Umbilical cord (tissue), 2 donors: ENCODE measurements around the gene ITSN1. TPM values are rescaled to one million over a fixed set of nuclear protein-coding genes. Genes with fewer than 3 reads are reported as not detected.

Experiments
- DNase-seq: peaks from one replicate; pipeline ENCODE4 v3.0.0-alpha.2; 2015; ENCODE audit warnings: low spot score
- total RNA-seq: library from RNA; depleted of rRNA; stranded (reverse); fragments of >200 nt; gene quantifications from one replicate; pipeline ENCODE4 v1.2.3, GENCODE V29; 2014; ENCODE audit warnings: low replicate concordance; ENCODE audit not compliant: insufficient read depth

ITSN1 gene
- total RNA-seq, 1 donor from 2014 or later = 235 TPM

DNA sequence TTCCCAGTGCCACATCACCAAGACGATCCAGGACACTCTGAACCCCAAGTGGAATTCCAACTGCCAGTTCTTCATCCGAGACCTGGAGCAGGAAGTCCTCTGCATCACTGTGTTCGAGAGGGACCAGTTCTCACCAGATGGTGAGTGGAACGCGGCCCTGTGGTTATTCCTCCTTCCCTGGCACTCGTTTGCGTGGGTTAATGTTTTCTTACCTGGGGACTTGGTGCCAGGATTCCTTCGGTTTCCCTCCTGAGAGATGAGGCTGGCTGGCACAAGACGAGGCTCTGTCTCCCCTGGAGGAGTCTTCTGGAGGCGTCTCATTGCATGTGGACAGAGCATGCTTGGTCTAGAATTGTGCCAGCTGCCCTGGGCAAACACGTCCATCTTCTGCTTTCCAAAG, 244.0 kb downstream of the ITSN1 start:
- no peak for DNase-seq

DNA sequence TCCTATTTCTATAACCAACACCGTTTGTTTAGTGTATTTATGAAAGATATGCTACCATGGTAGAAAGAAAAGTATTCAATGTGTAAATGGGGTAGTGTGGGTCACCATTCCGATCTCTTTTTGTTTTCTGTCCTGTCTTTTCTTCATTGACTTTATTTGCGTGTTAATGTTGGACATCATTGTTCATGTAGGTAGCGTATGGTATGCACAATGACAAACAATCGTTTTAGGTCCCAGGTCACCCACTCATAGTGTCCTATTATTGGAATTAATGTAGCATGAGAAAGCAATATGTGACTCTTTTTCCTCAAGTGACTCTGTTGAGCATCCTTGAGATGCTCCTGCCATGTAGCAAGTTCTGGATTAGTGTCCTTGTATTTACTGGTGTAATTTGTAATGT, 247.9 kb downstream of the ITSN1 start:
- no peak for DNase-seq

DNA sequence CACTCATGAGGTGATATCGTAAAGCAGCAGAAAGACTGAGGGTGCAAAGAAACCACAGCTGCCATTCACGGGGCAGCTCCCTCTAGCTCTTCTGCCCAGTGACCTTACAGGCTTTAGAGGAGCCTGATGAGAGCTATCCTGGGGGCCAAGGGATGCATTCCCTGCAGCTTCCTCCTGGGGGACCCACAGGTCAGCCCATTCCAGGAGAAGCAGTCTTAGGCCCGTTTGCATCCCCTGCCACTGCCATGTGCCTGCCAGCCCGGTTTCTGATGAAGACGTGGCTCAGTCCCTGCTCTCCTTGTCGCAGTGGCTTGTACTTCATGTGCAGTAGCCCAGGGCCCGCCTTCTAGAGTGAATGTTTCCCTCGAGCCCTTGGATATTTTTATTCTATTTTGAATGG, 250.6 kb downstream of the ITSN1 start:
- no peak for DNase-seq

DNA sequence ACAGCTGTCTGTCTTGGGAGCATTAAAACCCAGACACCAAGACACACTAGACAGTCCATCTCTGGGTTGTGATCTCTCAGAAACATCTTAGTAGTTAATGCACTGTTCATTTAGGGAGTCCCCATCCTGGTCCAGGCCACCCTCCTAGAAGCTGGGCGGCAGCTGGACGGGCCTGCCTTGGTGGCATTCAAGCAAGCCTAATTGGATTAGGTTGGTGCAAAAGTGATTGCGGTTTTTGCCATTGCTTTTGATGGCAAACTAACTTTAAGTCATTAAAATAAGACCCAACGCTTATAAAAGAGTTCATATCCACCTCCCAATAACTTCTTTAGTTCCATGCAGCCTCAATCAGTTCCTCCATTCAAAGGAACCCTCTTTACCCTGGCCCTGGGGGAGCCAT, 251.6 kb downstream of the ITSN1 start:
- DNase-seq = no peak

DNA sequence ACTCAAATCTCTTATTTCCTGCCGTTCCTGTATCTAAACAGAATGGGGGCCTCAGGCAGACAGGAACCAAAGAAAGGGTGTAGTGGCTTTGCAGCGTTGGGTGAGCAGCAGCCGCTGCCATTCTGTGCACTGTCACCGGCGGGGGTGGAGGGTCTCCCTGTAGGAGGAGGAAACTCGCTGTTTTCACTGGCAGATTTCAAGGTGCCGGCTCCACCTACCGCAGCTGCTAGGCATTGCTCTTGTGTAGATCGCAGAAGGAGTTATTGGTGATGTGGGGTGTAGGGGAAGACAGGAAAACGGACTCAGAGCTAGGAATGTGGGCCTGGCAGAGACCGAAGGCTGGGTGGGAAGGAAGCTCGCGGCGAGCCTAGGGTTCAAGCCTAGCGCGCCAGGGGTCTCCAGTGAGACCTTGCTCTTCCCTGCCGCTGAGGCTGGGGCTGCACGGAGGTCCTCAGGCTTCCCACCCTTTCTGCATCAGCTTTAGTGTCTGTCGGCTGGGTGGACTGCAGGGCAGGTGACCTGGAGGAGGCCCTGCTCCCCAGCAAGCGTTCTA, 252.5 kb downstream of the ITSN1 start:
- DNase-seq = peak; percentile 96

DNA sequence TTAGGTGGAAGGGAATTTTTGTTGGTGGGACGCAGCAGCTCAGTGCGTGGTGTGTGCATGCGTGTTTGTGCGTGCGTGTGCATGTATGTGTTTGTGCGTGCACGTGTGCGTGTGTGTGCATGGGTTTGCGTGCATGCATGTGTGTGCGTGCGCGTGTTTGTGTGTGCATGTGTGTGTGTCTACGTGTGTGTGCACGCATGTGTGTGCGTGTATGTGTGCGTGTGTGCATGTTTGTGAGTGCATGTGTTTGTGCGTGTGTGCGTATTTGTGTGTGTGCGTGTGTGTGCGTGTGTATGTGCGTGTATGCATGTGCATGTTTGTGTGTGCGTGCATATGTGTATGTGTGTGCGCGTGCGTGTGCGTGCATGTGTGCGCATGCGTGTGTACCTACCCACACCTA, 253.1 kb downstream of the ITSN1 start:
- no peak for DNase-seq

DNA sequence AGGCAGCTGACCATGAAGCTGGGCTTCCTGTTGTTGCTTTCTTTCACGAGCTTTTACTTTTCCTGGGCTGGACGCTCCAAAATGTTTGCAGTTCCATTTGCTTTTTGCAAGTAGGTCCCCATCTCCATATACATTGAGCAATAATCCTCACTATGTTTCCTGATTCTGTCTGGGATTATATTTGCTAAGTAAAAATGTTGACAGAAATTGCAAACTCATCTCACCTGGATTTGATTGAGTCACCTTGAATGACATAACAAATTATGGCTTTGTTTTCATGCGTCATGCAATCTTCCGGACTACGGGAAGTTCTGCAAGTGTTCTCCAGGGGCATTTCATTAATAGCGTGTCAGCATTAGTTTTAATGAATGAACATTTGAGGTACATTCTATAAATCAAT, 254.4 kb downstream of the ITSN1 start:
- no peak for DNase-seq

DNA sequence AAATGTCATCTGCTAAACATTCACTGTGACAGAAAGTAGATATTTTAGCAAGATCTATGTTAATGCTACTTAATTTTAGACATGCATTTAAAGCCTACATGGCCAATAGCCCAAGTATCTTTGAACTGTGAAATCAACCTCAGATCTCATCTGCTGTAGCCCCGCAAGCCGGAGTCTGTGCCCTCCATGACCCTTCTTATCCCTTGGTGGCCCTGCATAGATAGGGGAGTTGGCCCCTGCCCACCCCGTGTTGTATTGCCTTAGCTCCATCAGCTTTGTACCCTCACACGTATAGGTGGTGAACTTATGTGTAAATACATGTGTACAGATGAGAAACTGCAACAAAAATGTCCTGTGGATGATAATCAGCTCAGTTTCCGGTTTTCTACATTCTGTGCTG, 254.8 kb downstream of the ITSN1 start:
- DNase-seq = no peak

DNA sequence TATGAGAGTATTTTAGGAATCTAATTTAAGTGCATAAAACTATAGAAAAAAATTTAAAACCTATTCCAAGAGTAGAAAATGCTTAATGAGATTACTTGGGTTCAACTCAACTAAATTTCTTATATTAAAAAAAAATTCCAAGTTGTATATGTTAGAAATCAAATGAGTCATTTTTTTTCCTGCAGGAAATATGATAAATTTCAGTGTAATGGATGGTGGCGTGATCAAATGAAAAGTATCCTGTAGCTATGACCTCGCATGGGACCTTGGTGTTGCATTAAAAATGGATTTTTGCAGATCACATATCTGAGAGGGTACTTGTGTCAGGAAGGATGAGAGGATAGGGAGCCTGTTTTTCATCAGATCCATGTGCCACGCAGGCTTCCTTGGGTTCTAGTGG, 255.4 kb downstream of the ITSN1 start:
- peak; percentile 78 for DNase-seq

DNA sequence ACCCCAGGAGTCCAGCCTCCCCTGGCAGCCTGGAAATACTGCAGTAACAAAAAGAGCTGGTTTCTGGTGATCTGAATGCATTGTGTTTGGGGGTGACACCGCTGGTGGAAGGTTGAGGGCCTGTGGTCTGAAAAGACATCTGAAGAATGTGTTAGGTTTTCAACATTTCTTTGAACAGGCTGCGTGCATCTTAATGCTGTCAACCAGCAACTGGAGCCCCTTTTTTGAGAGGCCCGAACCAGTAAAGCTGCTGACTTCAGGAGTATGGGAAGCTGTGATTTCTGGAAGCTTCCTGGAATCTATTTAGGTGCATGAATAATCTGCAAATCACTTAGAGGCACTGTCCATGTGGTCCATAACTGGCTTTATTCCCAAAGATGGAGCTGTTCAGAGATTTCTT, 256.3 kb downstream of the ITSN1 start:
- DNase-seq = peak; percentile 49

DNA sequence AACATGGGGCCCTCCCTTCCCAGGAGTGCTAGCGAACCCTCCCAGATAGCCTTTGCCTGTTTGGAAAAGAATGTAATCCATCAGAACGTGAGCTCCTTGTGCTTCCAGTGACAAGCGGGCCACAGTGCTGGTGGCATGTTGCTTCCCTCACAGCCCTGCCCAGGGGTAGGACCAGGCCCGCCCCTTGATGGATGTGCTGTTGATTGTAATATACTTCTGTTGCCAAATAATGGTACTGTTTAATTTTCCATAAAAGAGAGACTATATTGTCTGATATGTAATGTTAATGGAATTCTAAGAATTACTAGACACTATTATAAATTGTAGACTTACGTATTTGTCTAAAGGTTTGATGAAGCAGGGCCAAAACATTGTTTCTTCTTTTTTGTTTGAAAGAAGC, 256.9 kb downstream of the ITSN1 start:
- DNase-seq = no peak

DNA sequence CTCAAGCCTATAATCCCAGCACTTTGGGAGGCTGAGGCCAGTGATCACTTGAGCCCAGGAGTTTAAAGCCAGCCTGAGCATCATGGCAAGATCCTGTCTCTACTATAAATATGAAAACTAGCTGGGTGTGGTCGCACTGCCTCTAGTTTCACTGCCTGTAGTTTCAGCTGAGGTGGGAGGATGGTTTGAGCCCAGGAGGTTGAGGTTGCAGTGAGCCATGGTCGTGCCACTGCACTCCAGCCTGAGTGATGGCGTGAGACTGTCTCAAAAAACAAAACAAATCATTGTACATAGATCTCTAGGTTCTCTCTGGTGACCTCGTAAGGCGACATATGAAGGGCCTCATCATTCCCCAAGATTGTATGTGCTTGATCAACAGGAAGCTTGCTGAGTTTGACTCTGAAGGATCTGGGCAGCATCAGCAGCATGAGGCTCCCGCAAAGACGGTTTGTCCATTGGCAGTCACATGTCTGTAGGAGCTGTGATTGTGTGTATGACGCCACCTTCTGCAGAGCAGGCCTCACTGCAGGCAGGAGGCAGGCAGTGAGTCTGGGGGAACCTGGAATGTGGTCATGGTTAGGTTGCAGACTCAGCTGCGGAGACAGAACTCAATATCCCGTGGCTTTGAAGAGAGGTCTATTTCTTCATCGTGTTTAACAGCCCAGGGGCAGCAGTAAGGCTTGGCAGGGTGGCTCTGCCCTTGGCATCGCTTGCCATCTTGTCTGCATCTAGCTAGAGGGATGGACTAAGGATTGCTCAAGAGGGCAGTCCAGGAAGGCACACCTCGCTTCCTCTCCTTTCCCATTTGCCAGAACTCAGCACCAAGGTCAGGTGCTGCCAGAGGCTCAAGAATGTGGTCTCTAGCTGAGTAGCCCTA, 259.3 kb downstream of the ITSN1 start:
- peak; percentile 81 for DNase-seq

DNA sequence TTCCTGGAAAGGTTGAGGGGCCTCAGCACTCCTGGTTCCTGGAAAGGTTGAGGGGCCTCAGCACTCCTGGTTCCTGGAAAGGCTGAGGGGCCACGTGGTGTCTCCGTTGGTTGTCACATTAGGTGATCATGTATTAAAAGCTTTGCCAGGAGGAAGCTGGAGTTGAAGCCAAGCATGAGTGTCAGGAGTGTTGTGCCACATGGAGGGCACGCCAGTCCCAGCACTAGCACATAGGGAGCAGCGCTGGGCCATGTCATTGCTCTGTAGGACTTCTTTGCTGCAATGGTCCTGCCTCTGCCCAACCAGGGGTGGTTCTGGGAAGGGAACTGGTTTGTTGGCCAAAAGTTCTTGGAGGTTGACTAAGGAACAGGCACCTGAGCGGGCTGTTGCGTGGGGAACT, 260.0 kb downstream of the ITSN1 start:
- no peak for DNase-seq

DNA sequence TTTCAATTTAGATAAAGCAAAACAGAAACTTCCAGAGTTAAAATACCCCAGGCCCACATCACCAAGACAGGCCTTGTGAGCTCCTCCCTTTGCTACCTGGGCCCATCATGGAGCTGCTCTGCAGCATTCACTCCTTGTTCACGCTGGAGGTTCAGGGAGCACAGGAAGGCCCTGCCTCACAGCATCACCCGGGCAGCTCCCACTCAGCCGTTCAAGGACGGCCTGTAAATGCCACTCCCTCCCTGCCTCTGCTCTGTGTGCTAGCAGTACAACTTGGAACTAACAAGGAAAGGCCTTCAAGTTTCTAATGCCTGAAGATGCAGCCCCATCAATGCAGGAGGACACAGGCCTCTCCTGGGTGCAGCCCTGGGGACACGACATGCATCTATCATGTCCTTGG, 261.7 kb downstream of the ITSN1 start:
- no peak for DNase-seq

DNA sequence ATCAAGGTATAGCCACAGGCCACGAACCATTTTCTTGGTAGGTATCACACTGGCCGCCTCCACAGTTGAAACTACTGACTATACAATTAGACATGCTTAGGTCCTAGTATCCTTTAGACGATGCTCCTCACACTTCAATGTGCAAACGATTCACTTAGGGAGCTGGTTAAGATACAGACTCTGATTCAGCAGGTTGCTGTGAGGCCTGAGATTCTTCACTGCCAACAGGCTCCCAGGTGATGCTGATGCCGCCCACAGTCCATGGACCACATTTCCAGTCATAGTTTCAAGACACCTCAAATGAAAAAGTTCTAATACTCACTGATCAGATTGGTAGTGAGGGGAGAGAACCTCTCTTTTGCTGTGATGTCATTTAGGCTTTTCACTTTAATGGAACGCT, 266.5 kb downstream of the ITSN1 start:
- DNase-seq = no peak

DNA sequence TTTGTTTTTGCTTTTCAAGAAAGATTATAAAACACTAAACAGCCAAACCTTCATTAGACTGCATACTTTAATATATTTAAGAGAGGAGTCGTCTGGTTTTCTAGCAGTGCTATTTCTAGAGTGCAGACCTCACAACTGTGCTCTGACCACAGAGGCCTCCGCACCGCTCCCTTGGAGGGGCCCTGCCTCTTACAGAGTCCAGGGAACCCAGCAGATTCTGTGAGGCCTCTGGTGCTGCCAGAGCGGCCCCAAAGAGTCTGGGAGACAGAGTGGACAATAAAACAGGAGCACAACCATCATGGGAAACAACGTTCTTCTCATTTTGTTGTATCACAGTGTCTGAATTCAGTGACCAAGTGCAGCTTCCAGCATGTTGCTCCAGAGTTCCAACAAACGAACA, 267.5 kb downstream of the ITSN1 start:
- DNase-seq = no peak

DNA sequence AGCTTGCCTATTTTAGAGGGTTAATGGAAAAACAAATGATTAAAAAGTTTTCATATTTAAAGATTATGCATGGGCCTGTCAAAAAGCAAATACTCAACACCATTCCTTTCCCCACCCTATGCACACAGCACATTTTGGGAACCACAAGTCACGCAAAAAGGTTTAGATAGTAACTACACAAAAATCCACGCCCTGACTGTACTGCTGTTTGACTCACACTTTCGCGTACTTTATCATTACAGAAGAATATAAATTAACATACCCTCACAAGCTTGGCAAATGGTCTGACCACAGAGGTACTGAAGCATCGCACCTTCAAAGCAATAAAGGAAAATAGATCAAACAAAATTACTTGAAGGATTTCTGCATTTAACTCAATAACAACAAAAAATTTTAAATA, 271.9 kb downstream of the ITSN1 start:
- no peak for DNase-seq

DNA sequence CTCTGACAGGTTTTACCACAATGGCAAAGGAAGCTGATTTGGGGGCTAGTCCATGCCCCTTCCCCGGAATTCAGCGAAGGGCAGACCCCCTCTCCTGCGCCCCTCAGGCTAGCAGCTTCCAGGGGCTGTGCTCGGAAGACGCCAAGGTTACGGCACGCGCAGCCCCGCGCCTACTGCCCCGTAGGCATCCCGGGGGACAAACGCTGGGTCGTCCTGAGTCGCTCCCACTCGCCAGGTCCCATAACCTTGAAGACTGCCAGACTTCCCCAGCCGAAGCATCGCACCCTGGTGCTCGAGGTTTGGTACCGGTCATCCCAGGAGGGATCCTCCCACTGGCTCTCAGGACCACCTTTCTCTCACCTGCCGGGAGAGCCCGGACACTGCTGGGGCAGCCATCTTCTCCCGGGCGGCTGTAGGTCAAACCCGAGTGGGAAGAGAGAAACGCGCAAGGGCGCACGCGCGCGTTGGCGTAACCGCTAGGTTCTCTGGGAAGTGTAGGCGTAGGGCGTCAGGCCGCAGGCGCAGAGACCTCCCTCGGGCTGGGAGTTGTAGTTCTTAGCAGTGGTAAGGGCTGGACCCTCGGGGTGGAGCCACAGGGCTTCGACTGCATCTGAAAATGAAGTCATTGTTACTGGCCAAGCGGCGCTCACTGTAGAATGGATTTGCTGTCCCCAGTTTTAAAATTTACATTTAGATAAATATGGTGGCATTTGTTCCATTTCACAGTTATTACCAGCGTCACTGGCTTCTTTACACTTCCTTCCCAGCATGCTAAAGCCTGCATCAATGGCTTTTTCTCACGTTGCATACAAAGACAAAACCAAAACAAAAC, 273.3 kb downstream of the ITSN1 start, which contains the start of gene ATP5PO:
Gene ATP5PO (minus strand): TSS at position 437 of the 832 bp plus-strand sequence. CDS start 41 bp downstream, at position 396.
- peak; percentile 99 for DNase-seq

DNA sequence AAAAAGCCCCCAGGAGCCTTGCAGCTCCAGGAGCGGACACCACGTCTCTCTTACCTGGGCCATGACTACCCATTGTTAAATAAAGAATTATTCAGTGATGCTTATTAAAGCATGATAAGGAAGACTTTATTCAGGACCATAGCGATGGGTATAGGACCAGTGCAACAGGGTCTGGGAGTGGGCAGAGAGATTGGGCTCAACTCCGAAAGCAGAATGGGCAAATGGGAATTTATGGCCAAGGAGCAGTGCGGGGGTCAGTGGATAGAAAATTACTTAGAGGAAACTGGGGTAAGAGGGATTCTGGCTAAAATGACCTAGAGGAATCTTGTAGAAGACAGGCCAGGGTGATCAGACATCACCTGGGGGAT, 273.9 kb downstream of the ITSN1 start:
- DNase-seq = no peak

DNA sequence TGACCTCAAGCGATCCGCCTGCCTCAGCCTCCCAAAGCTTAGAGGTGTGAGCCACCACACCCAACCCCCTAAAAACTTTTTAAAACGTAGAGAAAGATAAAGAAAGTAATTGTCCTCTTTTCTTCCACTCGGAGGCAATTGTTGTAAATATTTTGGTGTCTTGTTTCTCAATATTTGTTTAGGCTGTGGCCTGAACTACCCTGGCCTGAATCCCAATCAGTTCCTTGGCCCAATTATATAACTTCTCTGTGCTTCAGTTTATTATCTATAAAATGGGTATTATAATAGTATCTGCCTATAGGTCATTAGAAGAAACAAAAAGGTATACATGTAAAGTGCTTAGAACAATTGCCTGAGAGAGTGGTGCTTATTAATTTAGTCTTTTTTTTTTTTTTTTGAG, 275.1 kb downstream of the ITSN1 start:
- no peak for DNase-seq

DNA sequence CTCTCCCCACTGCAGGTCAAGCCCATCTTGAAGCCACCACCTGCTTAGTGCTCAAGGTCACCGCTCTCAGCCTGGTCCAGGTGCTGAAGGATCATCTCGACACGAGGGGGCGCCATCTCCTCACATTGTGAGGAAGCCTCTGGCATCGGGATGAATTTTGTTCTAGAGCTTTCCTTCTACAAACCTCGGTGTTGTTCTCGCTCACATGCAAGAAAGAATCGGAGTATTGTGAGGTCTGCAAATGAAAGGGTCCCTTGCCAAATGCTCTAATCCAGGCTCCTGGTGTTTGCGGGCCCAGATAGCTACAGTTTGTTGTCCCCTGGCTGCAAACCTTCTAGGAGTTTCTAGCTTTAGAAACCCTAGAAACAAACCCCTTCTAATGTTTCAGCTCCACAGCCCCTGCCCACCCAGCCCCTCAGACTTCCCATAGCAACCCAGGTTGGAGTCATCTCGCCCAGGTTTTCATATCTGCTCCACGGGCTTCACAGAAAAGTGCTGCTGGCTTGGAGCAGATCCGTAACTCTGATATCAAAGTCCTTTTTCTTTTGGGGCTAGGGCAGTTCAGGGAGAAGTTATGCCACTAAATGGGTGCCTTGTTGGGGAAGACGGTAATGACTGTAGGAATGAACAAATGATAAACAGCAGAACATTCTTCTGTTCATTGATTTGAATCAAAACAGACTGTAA, 281.9 kb downstream of the ITSN1 start:
- peak; percentile 92 for DNase-seq

DNA sequence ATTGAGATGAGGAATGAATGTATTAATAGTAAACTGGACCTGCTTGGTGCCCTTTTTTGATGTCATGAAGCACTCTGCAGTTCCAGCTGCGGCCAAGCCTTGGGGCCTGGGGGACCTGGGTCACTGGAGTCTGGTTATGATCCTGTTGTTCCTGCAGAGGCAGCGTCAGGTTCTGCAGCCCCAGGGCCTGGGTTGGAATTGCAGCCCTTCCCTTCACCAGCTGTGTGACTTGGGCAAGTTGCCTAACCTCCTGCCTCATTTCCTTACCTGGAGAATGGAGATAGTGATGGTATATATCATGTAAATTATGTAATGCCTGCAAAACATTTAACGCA, 282.4 kb downstream of the ITSN1 start:
- DNase-seq = no peak
